GM19463 (cell line): ENCODE results near the gene SELE.
"Not testable (repeated sequence)": the region's sequence is repeated elsewhere in the genome, so short reads cannot be mapped to it uniquely, and the experiment has no call there.

Source experiments
- ATAC-seq: cut with Tn5 transposase; IDR thresholded peaks from one replicate; pipeline ENCODE4 v1.9.1; 2021; ENCODE audit warnings: mild to moderate bottlenecking, moderate library complexity; ENCODE audit not compliant: unreplicated experiment

Gene SELE

DNA sequence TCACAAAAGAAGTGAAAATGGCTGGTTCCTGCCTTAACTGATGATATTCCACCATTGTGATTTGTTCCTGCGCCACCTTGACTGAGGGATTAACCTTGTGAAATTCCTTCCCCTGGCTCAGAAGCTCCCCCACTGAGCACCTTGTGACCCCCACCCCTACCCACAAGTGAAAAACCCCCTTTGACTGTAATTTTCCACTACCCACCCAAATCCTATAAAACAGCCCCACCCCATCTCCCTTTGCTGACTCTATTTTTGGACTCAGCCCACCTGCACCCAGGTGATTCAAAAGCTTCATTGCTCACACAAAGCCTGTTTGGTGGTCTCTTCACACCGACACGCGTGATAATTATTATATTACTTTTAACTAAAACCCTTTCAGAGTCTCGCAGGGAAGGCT is 45.5 kb downstream of the SELE start:
- not testable (repeated sequence) for ATAC-seq

DNA sequence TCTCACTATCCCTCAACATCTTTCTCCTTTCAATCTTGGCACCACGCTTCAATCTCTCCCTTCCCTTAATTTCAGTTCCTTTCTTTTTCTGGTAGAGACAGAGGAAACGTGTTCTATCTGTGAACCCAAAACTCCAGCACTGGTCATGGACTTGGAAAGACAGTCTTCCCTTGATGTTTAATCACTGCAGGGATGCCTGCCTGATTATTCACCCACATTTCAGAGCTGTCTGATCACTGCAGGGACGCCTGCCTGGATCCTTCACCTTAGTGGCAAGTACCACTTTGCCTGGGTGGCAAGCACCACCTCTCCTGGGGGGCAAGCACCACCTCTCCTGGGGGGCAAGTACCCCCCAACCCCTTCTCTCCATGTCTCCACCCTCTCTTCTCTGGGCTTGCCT is 50.2 kb downstream of the SELE start:
- no peak for ATAC-seq

DNA sequence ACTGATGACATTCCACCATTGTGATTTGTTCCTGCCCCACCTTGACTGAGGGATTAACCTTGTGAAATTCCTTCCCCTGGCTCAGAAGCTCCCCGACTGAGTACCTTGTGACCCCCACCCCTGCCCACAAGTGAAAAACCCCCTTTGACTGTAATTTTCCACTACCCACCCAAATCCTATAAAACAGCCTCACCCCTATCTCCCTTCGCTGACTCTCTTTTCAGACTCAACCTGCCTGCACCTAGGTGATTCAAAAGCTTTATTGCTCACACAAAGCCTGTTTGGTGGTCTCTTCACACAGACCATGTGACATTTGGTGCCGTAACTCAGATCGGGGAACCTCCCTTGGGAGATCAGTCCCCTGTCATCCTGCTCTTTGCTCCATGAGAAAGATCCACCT is 50.7 kb downstream of the SELE start:
- ATAC-seq, result not testable (repeated sequence)

DNA sequence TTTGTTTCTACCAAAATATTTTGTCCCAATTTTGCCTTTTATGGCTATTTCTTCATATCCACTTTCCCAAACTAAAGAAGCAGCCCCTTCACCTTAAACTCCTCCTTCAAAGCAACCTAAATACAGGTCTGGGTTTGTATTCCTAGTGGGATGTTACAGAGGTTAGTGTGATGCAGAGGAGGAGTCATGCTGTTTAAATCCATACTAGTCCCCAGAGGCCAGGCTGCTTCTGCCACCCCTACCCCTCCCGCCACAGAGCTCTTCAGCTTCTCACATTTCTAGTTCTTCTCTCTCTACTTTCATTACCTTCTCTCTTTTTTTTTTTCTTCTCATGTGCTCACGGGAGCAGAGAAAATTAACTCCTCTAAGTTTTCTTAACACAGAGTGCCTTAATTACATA is 51.8 kb downstream of the SELE start:
- no peak for ATAC-seq

DNA sequence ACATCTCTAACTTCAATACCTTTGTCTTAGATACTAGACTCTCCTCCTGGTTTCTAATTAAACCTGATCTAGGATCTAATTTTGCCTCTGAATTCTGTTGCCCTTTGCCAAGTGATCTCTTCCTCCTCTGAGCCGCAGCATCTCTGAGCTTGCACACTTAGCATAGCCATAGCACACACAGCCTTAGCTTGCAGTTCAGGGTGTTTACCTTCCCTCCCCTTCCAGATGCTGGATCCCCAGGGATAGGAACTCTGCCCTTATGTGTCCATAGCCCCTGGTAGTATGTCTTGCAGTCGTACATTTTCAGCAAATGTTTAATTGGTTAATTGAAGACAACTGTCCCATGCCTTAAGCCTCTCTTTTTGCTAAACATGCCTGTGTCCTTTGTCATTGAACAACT is 52.7 kb downstream of the SELE start:
- peak; percentile 9 for ATAC-seq

DNA sequence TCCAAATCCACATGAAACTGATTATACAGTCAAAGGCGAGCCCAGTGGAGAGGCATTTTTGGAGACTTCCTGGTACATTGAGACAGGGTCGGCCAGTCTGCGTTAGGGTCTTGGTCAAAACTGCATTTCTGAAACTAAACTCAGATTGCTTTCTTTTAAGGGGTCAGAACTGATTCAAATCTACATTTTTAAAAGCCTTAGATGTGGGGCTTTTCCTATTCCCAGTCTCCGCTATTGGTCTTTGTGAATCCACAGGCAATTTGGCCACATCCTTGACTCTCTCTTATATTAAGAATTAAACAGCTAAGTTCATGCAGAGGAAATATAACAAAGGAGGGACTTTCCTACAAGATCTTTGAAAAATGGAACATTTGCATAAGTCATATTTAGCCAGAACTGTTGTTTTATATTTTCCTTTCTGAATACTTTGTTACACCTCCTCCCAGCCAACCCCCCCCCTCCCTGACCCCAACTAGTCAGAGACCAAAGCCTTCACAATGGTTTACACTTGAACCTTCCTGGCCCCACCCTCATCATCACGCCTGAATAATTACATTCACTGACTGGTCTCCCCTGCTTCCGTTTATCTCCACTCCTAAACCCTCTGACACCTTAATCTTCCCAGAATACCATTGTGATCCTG is 53.4 kb downstream of the SELE start:
- ATAC-seq, result peak; percentile 62

DNA sequence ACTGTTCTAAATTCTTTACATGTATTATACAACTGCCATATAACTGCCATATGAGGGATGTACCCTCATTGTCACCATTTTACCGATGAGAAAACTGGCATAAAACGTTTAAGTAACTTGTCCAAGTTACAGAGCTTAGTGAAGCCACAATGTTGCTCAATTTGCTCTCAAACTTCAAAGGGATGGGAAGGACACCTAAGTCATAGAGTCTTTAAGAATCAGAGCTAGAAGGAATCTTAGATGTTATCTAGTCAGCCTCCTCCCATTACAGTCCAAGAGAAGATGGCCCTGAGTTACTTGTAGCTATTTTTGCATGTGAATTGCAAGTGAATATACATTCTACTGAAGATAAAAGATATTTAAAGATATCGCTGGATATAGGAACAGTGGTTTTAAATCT is 54.2 kb downstream of the SELE start:
- no peak for ATAC-seq

DNA sequence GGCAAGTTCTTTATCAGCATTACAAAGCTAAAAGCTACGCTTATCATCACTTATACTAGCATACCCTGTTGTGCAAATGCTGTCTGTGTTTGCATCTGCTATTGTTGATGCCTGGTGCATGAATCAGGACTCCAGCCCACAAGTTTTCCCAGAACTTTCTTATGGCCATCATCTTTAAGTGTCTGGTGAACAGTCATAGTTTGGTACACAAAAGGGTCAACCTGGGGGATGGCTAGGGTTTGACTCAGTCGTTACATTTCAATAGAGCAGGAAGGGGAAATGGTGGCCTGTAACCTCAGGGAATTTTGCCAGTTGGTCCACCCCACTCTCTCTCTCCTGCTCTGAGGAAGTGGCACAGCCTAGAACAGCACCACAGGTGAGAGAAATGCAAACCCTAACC is 57.9 kb downstream of the SELE start:
- ATAC-seq, result no peak
